ES-I3 (cell line): ENCODE data around the gene SKAP2.

Experiments
- H3K36me3 ChIP-seq: 2 replicates; pipeline ENCODE4 v1.6.1; 2013; ENCODE audit warnings: mild to moderate bottlenecking, low read length, control low read depth, moderate library complexity; ENCODE audit not compliant: insufficient read depth
- H3K4me1 ChIP-seq: 2 replicates; pipeline ENCODE4 v1.6.1; 2013; ENCODE audit warnings: mild to moderate bottlenecking, control low read depth, low read length; ENCODE audit not compliant: insufficient read depth
- H3K9ac ChIP-seq: 2 replicates; pipeline ENCODE4 v1.6.1; 2013; ENCODE audit warnings: low read depth, mild to moderate bottlenecking, low read length, moderate library complexity
- H3K9me3 ChIP-seq: 2 replicates; pipeline ENCODE4 v1.6.1; 2013; ENCODE audit warnings: mild to moderate bottlenecking, low read length, moderate library complexity; ENCODE audit not compliant: control insufficient read depth, insufficient read depth

The SKAP2 gene, protein sequence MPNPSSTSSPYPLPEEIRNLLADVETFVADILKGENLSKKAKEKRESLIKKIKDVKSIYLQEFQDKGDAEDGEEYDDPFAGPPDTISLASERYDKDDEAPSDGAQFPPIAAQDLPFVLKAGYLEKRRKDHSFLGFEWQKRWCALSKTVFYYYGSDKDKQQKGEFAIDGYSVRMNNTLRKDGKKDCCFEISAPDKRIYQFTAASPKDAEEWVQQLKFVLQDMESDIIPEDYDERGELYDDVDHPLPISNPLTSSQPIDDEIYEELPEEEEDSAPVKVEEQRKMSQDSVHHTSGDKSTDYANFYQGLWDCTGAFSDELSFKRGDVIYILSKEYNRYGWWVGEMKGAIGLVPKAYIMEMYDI

DNA sequence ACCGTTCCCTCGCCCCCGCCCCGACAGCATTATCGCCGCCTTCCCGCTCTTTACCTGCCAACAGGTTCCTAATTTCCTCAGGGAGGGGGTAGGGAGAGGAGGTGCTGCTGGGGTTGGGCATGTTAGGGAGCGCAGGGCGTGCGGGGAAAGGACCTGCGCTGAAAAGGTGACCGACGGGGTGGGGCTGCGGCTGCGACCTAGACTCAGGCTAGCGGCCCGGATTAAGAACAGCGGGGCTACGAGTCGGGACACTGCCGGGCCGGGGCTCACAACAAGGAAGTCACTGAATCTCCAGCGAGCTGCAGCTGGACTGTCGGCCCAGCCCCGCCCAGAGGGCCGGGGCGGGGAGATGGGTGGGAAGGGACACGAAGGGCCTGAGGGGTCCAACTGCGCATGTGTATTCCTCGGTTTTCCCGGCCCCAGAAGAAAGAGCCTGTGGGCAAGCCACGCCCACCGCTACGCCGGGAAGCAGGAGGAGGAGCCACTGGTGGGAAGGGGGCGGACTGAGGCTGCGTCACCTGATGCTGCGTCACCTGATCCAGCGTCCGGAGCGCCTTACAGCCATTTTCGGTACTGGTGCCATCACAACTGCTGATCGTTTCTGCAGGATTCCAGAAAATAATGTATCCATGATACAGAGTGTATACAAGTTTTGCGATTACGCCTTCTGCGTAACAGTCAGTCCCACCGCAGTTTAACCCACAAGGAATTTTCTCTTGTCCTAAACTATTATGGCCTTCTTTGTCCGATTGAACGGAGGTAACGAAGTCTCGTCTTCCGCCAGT, at the start of gene SKAP2:
Gene SKAP2 (minus strand): TSS at position 282 of the 785 bp plus-strand sequence. CDS start 161 bp downstream, at position 121.
- no peaks in the 10 kb centered on the region for H3K9me3 ChIP-seq
- H3K36me3 ChIP-seq, result no peaks in the 10 kb centered on the region
- H3K4me1 ChIP-seq, result no peaks in the 10 kb centered on the region
- peak within 1 kb of the TSS; percentile 91 for H3K9ac ChIP-seq

DNA sequence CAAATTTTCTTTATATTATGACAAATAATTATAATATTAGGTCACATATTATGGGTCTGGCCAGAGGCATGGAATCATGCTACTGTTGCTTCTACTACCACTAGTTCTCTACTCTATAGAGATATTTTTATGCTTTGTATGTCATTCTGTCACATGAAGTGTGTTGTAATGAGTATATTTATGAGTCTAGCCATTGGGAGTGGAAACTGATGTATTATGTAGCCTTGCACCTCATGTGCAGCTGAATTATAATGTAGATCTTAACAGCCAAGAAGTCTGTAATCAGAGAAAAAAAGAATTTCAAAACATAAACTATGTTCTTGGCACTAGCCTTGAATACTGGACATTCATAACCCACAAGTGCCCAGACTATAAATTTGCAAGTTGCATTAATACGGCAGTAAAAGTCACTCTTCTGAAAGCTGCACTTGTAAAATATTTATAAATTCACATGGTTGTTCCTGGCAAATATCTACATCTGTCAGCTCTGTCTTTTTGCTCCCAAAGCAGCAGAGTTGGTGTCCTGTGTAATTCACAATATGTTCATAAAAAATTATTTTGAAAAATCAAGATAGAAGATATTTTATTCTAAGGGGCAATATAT, 48.6 kb upstream of the SKAP2 start:
- no peaks in the 10 kb centered on the region for H3K36me3 ChIP-seq
- H3K9me3 ChIP-seq, result no peaks in the 10 kb centered on the region
- H3K4me1 ChIP-seq, result peaks cover 10% of the 10 kb centered on the region
- H3K9ac ChIP-seq, result no peak overlapping the region

DNA sequence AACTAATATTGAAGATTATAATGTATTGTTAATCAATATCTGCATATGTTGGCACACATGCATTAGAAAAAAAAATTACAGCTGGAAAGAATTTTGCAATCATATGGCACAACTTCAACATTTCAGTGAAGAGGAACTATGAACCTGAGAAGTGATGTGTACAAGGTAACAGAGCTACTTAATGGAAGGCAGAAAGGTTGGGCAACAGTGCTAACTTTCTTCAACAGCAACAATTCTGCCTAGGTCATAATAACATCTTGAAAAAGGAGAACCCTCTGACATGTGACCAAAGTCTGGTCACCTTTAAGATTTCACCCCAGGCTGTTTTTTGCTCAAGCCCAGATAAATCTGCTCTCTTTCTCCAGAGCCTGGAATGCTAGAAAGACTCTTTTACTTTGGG, 47.9 kb upstream of the SKAP2 start:
- no peaks in the 10 kb centered on the region for H3K36me3 ChIP-seq

DNA sequence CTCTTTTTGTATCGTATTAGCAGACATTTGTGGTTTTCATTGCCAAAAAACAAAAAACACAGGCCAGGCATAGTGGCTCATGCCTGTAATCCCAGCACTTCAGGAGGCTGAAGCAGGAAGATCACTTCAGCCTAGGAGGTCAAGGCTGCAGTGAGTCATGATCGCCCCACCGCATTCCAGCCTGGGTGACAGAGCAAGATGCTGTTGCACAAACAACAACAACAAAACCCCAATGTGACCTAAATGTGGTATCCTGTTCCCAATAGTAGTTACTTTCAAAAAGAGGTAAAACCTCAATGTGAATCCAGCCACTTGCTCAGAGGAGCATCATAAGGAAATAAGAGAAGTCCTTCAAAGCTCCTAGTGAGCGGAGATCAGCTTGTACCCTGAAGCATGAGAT, 45.8 kb upstream of the SKAP2 start:
- Histone ChIP-seq H3K4me1 (peaks cover 10% of the 10 kb centered on the region), H3K36me3 (no peaks in the 10 kb centered on the region), H3K9me3 (no peaks in the 10 kb centered on the region), H3K9ac (no peak overlapping the region)

More for the DNA sequence above, 47.9 kb upstream of the SKAP2 start:
- Histone ChIP-seq H3K9ac (no peak overlapping the region), H3K4me1 (peaks cover 10% of the 10 kb centered on the region), H3K9me3 (no peaks in the 10 kb centered on the region)

DNA sequence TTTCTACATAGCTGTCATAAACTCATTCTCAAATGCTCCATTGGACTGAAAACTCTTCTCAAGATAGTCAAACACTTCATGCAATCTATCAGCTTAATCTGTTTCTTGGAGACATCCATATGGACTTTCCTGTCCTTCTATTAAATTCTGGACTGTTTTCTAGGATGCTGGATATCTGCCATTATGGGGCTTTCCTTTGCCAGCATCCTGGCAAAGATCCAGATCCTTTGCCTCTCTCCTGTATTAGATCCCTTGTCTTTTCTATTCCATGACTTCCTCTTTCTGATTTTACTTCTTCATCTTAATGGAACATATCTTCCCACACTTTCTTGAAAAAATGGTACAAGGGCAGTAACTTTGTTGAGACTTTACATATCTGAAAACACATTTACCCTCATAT, 35.9 kb upstream of the SKAP2 start:
- Histone ChIP-seq H3K9ac (no peak overlapping the region), H3K9me3 (no peaks in the 10 kb centered on the region), H3K4me1 (no peaks in the 10 kb centered on the region), H3K36me3 (no peaks in the 10 kb centered on the region)

DNA sequence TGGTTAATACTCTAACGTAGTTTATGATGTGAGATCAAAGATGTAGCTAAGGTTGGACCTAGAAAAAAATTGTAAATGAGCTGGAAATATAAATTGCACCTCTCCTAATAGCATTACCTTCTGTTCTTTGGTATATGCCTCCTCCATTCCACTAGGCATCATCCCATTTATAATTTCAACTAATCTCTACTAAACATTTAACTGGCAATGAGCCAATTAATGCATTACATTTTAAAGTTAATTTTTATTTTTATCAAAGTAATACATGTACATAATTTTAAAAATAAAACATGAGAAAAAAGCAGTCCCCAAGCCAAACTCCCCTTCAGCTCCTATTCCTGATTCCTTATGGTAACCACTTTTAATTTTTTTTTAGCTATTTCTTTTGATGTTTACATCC, 35.1 kb upstream of the SKAP2 start:
- H3K4me1 ChIP-seq, result no peaks in the 10 kb centered on the region
- no peak overlapping the region for H3K9ac ChIP-seq
- no peaks in the 10 kb centered on the region for H3K36me3 ChIP-seq
- no peaks in the 10 kb centered on the region for H3K9me3 ChIP-seq

DNA sequence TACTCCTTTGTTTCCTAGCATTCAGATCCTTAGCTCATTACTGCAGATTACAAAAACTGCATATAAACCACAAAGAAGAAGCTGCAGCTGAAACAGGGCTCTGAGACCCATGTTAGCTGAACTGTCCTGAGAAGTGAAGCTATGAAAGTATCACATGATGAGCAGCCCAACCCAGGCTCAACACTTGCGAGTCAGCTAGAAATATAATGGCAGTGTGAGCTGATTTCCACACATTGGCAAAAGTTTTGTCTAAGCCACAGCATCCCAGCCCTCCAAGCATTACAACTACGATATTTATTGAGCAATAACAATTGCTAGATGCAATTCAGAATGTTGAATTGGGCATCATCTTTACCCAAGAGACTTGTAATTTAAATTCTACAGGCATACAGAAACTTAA, 34.5 kb upstream of the SKAP2 start:
- no peaks in the 10 kb centered on the region for H3K4me1 ChIP-seq
- no peaks in the 10 kb centered on the region for H3K36me3 ChIP-seq
- H3K9ac ChIP-seq, result no peak overlapping the region
- no peaks in the 10 kb centered on the region for H3K9me3 ChIP-seq

DNA sequence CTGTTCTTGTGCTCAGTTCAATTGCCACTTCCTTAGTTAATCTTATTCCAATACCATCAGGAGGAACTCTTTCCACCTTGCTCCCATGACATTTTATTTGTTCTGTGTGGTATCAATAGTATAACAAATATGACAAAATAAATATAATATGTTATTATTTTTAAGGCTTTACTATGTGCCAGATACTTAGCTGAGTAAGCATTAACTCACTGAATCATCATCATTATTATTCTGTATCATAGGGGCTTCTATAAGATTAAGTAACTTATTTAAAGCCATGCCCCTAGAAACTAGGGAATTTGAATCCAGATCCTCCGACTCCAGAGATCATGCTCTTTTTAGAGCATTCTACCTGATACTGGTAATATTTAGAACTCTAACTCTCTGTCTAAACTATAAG, 33.5 kb upstream of the SKAP2 start:
- H3K9ac ChIP-seq, result no peak overlapping the region
- no peaks in the 10 kb centered on the region for H3K36me3 ChIP-seq
- no peaks in the 10 kb centered on the region for H3K4me1 ChIP-seq
- no peaks in the 10 kb centered on the region for H3K9me3 ChIP-seq

DNA sequence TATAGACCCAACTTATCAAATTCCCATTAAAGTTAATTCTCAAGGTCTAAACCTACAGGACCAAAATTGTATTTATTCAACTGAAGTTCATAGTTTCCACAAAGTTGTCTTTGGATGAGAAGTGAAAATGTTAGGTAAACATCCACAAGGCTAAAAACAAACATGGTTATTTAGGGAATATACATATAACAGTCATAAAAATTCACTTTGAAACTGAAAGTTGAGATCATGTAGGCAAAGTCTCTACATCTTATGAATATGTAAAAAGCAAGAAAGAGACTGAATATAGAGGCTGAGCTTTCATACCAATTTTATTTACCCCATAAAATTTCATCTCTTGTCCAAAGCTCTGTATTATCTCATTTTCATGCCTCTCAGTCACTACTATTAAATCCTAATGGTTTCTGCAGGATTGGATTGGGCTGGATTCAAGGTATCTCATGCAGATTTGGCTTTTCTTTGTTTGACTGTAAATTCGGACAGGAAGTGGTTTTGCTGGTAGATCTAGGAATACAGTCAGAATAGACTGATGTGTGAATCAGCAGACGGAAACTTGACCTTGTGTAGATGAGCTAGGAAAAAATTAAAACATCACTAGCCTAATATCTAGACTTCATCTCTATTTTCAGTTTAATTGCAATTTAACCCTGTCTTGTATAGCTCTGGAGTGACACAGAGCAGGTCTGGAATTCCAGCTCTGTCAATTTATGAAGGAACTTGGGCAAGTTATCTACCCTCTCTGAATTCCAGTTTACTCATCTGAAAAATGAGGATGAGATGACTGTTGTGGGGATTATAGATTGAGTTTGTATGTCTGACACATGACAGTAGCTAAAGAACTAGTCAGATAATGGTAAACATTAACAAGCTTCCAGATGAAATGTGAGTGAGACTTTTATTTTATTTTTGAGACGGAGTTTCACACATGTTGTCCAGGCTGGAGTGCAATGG, 27.3 kb upstream of the SKAP2 start:
- Histone ChIP-seq H3K9ac (no peak overlapping the region), H3K36me3 (no peaks in the 10 kb centered on the region), H3K4me1 (no peaks in the 10 kb centered on the region), H3K9me3 (no peaks in the 10 kb centered on the region)

DNA sequence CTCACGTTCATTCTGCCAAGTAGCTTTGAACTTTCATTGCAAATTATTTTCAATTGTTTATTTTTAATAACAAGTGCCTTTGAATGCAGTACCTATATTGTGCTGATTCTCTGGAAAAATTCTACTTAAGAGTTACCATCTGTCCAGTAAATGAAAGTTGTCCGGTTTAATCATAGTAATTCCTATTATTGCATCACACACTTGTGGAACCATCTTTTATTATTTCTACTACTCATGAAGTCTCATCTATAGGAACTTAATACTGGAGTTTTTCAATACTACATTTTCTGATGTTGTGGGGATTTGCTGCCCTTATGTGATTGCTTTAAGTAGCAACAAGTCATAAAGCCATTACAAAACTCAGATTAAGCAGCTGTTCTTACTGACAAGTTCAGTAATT, 16.5 kb upstream of the SKAP2 start:
- no peak overlapping the region for H3K9ac ChIP-seq
- H3K4me1 ChIP-seq, result 0 out of 2 replicates have a peak, but pooled peaks cover 3% of the 10 kb centered on the region
- no peaks in the 10 kb centered on the region for H3K9me3 ChIP-seq

DNA sequence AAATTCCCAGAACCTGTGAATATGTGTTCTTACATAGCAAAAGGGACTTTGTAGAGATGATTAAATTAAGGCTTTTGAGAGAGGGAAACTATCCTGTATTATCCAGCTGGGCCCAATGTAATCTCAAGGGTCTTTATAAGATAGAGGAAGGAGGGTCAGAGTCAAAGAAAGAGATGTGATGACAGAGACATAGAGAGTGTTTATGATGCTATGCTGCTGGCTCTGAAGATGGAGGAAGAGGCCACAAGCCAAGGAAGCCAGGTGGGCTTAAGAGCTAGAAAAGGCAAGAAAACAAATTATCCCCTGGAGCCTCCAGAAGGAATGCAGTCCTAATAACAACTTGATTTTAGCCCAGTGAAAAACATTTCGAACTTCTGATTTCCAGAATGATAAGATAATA, 15.3 kb upstream of the SKAP2 start:
- Histone ChIP-seq H3K4me1 (0 out of 2 replicates have a peak, but pooled peaks cover 3% of the 10 kb centered on the region), H3K9ac (no peak overlapping the region), H3K9me3 (no peaks in the 10 kb centered on the region), H3K36me3 (no peaks in the 10 kb centered on the region)

More for the DNA sequence above, 16.5 kb upstream of the SKAP2 start:
- no peaks in the 10 kb centered on the region for H3K36me3 ChIP-seq

DNA sequence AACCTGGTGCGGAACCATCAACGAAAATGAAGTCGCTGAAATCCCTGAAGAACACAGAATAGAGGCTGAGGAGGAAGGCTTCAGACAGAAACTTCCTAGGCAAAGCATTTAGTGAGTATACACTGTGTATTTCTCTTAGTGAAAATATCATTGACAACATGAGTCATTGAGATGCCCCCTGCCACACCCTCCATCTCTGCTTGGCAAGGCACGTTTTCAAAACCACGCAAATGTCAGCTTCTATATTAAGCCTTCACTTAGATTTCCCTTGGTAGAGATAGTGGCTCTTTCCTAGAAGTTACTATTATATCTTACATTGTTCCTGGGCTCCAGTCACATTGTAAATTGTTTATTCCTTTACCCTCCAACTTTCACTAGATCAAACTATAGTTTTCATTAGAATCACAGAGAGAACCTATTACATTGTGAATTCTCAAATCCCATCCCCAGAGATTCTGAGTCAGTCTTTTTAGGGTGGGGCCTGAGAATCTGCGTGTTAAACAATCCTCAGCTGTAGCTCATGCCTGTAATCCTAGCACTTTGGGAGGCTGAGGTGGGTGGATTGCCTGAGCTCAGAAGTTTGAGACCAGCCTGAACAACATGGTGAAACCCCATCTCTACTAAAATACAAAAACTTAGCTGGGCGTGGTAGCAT, 4.6 kb upstream of the SKAP2 start:
- Histone ChIP-seq H3K9ac (no peak overlapping the region), H3K4me1 (no peaks in the 10 kb centered on the region), H3K36me3 (no peaks in the 10 kb centered on the region), H3K9me3 (no peaks in the 10 kb centered on the region; the same call in 1 of the 2 replicates)

DNA sequence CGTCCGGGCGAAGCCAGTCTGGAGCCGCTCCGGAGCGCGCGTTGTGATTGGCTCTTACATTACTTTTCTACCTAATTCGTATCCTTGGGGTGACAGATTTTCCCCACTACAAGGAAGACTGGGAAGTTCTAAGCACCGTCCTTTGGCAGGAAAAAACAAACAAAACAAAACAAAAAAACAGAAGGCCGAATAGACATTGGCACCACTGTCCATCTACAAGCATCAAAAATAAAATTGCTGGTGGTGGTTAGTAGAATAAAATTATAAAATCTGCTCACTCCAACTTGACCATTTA, 651 bp upstream of the SKAP2 start:
- Histone ChIP-seq H3K36me3 (no peaks in the 10 kb centered on the region), H3K9ac (peak overlapping the region; percentile 91), H3K9me3 (no peaks in the 10 kb centered on the region), H3K4me1 (no peaks in the 10 kb centered on the region)
